Measurements from ENCODE around the gene PARP16. TPM values are rescaled to one million over a fixed set of nuclear protein-coding genes. Genes with fewer than 3 reads are reported as not detected.

PARP16 gene
- total and polyA plus RNA-seq, 11 donors = 2.7 to 7.0 (median 4.8) TPM

DNA sequence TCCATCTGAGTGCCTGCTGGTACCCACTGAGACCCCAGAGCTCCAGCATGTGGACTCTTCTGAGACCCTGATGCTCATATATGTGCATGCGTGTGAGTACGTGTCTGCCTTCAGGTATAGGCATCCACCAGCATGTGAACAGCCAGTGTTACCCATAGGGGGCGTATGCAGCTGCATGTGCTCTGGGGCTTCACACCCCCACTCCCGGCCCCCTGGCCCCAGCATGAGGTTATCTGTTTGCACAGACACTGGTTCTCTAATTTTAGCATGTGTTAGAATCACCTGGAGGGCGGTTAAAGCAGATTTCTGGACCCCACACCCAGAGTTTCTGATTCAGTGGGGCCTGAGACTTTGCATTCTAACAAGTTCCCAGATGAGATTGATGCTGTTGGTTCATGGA is 74.6 kb downstream of the PARP16 start:
- H3K9me3 ChIP-seq = no peaks in the 10 kb centered on the region
- no peak for DNase-seq
- no peaks in the 10 kb centered on the region for H3K36me3 ChIP-seq
- WGBS, 4 donors = 67 to 77% (median 72%) methylated on average over 5 of the region's 5 CpGs
- peaks cover 0 to 48% (median 6%) of the 10 kb centered on the region in 12 donors for H3K4me1 ChIP-seq
- H3K4me3 ChIP-seq = no peak overlapping the region
- ATAC-seq = no peak
- H3K27me3 ChIP-seq = no peaks in the 10 kb centered on the region
- TF ChIP-seq, protein P1, sequence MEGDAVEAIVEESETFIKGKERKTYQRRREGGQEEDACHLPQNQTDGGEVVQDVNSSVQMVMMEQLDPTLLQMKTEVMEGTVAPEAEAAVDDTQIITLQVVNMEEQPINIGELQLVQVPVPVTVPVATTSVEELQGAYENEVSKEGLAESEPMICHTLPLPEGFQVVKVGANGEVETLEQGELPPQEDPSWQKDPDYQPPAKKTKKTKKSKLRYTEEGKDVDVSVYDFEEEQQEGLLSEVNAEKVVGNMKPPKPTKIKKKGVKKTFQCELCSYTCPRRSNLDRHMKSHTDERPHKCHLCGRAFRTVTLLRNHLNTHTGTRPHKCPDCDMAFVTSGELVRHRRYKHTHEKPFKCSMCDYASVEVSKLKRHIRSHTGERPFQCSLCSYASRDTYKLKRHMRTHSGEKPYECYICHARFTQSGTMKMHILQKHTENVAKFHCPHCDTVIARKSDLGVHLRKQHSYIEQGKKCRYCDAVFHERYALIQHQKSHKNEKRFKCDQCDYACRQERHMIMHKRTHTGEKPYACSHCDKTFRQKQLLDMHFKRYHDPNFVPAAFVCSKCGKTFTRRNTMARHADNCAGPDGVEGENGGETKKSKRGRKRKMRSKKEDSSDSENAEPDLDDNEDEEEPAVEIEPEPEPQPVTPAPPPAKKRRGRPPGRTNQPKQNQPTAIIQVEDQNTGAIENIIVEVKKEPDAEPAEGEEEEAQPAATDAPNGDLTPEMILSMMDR (IDR thresholded peaks at IDR 0.05) = peak in 7 of 12 donors; percentile 12 to 38 (median 21)
- no peak for TF ChIP-seq POLR2A (IDR thresholded peaks at IDR 0.05)
- intact Hi-C loops (cut with DNase I) = loop anchor here in 1 of 10 donors (10.0 kb wide), 1 partner anchor 173 kb away; no protein-coding TSS in a partner anchor
- H3K27ac ChIP-seq = peak overlapping the region in 6 of 12 donors; percentile 4 to 62 (median 48)

DNA sequence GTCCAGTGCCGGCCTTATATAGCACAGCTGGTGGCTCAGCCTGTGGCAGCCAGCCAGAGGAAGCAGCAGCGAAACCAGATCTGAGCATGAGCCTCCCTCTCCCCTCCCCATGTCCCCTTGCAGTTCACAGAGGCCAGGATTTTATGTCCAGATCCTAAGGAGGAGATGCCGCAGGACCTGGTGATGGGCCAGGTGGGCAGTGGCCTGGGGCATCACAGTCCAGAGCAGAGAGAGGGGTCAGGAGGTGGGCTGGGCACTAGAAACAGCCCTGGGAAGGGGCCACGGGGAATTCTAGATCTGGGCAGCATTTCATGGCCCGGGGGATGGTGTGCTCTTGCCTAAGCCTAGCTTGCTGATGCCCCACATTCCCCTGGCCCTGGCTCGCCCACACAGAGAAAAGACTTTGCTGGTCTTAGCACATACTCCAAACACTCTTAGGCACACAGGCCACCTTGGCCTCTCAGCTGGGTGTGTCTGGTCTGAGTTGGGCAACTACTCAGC is 75.2 kb downstream of the PARP16 start:
- H3K9me3 ChIP-seq = no peaks in the 10 kb centered on the region
- peak overlapping the region in 2 of 12 donors; percentile 14 to 20 for H3K4me3 ChIP-seq
- TF ChIP-seq POLR2A (IDR thresholded peaks at IDR 0.05) = no peak
- TF ChIP-seq, protein P1 (IDR thresholded peaks at IDR 0.05) = no peak
- intact Hi-C loops (cut with DNase I) = loop anchor here in 1 of 10 donors (10.0 kb wide), 1 partner anchor 173 kb away; no protein-coding TSS in a partner anchor
- peak overlapping the region in 9 of 12 donors; percentile 4 to 62 (median 45) for H3K27ac ChIP-seq
- ATAC-seq = peak in 3 of 4 donors; percentile 49 to 70 (median 59)
- peak; percentile 33 to 76 (median 61) for DNase-seq
- H3K36me3 ChIP-seq = no peaks in the 10 kb centered on the region
- 42 to 55% (median 49%) methylated on average over 6 of the region's 6 CpGs for WGBS, 4 donors
- peaks cover 0 to 48% (median 6%) of the 10 kb centered on the region in 12 donors for H3K4me1 ChIP-seq
- H3K27me3 ChIP-seq = no peaks in the 10 kb centered on the region

DNA sequence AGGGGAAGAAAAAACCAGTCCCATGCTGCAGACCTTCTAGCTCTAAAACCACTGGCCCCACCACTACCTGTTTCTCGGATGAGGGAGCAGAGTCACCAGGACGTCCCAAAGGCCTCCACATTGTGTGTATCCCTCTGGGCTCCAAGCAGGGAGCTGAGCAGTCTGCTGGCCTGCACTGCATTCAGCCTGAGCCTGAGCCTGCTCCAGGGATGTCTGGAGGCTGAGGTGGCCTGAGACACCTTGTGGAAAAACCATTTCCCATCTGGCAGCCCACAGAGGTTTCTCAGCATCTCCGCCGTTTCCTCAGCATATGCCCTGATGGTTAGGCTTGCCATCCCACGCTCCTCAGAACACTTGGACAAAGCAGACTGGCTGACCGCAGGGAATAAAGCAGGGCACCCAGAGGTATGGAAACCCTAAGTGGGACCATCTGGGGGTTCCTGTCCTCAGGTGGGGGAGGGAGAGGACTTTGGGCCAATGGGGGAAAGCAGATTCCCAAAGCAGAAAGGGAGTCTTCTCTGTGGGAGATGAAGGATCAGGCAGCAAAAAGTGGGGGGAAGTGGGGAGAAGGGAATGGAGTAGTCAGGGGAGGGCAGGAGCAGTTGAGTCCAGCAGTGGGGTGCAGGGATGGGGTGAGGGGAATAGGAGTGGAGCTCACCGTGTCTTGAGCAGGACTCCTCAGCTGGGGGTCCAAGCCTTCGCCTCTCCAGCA is 75.8 kb downstream of the PARP16 start, which contains the start of gene CILP:
Gene CILP, minus strand, starts transcription at position 704 of the 712 bp plus-strand sequence. CDS start 1,718 bp downstream, outside the sequence.
- Histone ChIP-seq H3K27ac (peak within 1 kb of the TSS in 9 of 12 donors; percentile 4 to 68 (median 50)), H3K9me3 (no peaks in the 10 kb centered on the region), H3K27me3 (no peaks in the 10 kb centered on the region), H3K4me3 (peak within 1 kb of the TSS in 3 of 12 donors; percentile 14 to 20 (median 16)), H3K36me3 (no peaks in the 10 kb centered on the region), H3K4me1 (peaks cover 0 to 48% (median 6%) of the 10 kb centered on the region in 12 donors)
- ATAC-seq (peak in 1 of 4 donors; percentile 16), DNase-seq (no peak)
- WGBS, 4 donors = 51 to 62% (median 56%) methylated on average over 7 to 8 of the region's 8 CpGs
- TF ChIP-seq POLR2A (IDR thresholded peaks at IDR 0.05) = no peak
- TF ChIP-seq, protein P1 (IDR thresholded peaks at IDR 0.05) = no peak
- intact Hi-C loops (cut with DNase I) = loop anchor here in 1 of 10 donors (10.0 kb wide), 1 partner anchor 174 kb away; no protein-coding TSS in a partner anchor
